Measurements from ENCODE around the gene TBC1D5. TPM values are rescaled to one million over a fixed set of nuclear protein-coding genes. Genes with fewer than 3 reads are reported as not detected.

TBC1D5 gene
- total RNA-seq, 4 donors from 2014 or later: 21.3 to 86.4 (median 48.1) TPM

- Histone ChIP-seq H3K36me3 (no peaks in the 10 kb centered on the region), H3K4me1 (no peaks in the 10 kb centered on the region), H3K4me3 (no peak overlapping the region), H3K27me3 (no peaks in the 10 kb centered on the region), H3K9me3 (no peaks in the 10 kb centered on the region), H3K27ac (no peak overlapping the region)
- TF ChIP-seq CTCF (IDR thresholded peaks at IDR 0.05) (no peak), EP300 (IDR thresholded peaks at IDR 0.05; ENCODE audit: low read depth) (no peak), POLR2AphosphoS5 (IDR thresholded peaks at IDR 0.05) (no peak), POLR2A (IDR thresholded peaks at IDR 0.05) (no peak)
- DNase-seq: no peak
- in situ Hi-C loops (cut with MboI; ENCODE audit: low pct_ligation_motif_present in 1 of 4, low pct_unique_long_range_greater_than_20kb in 1 of 4, low sequenced_read_pairs in 3 of 4): no loop called here
- intact Hi-C loops (cut with DNase I; ENCODE audit: low total_unique reads): no loop called here
- WGBS, 2 donors (ENCODE audit: low coverage in 1 of 2): 89 to 91% methylated on average over 4 of the region's 4 CpGs
These were observed 369.8 kb downstream of the TBC1D5 start for GRCh38 chr3:17372362-17373210.

DNA sequence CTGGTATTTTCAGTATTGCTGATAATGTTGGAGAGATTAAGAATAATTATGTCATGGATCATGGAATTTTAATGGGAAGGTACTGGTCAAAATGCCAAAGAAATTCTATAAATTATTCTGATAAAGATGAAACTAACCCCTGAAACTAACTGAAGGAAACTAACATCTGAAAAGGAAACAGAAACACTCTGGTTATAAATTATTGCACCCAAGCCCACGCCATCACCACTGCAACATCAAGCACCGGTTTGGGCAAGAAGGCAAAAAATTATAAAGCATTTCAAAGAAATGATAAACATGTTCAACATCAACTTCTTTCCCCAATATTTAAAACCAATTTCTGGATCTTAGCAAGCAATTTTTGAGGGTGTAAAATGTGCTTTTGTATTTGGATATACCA, 372.5 kb downstream of the TBC1D5 start:
- Histone ChIP-seq H3K9me3 (no peaks in the 10 kb centered on the region), H3K36me3 (no peaks in the 10 kb centered on the region), H3K4me3 (no peak overlapping the region), H3K27ac (no peak overlapping the region), H3K27me3 (no peaks in the 10 kb centered on the region), H3K4me1 (no peaks in the 10 kb centered on the region)
- intact Hi-C loops (cut with DNase I; ENCODE audit: low total_unique reads) (no loop called here), in situ Hi-C loops (cut with MboI; ENCODE audit: low pct_ligation_motif_present in 1 of 4, low pct_unique_long_range_greater_than_20kb in 1 of 4, low sequenced_read_pairs in 3 of 4) (no loop called here)
- 71 to 73% methylated on average over 2 of the region's 2 CpGs for WGBS, 2 donors (ENCODE audit: low coverage in 1 of 2)
- no peak for TF ChIP-seq EP300 (IDR thresholded peaks at IDR 0.05; ENCODE audit: low read depth)
- no peak for TF ChIP-seq POLR2AphosphoS5 (IDR thresholded peaks at IDR 0.05)
- TF ChIP-seq POLR2A (IDR thresholded peaks at IDR 0.05): no peak
- no peak for TF ChIP-seq CTCF (IDR thresholded peaks at IDR 0.05)
- no peak for DNase-seq

DNA sequence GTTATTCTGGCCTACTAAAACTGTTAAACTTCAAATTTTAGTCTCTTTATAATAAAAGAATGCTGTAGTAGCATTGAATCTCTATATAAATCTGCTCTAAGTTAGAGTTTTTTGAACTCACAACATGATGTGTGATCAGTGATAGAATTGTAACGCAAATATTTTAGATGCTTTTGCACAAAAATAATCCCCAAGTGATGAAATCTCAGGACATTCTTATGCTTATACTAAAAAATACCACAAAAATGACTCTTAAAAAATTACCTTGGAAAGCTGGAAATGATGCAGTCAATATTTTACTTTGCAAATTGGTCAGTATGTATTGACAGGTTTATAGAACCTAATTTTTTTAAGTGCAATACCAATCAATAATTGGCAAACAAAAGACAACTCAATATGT, 375.3 kb downstream of the TBC1D5 start:
- no peak overlapping the region for H3K4me3 ChIP-seq
- no peaks in the 10 kb centered on the region for H3K9me3 ChIP-seq
- DNase-seq: no peak
- 93 to 94% methylated on average over 1 of the region's 1 CpG for whole genome bisulfite sequencing, 2 donors (ENCODE audit: low coverage in 1 of 2)
- TF ChIP-seq POLR2AphosphoS5 (IDR thresholded peaks at IDR 0.05) (no peak), POLR2A (IDR thresholded peaks at IDR 0.05) (no peak), EP300 (IDR thresholded peaks at IDR 0.05; ENCODE audit: low read depth) (no peak), CTCF (IDR thresholded peaks at IDR 0.05) (no peak)
- intact Hi-C loops (cut with DNase I; ENCODE audit: low total_unique reads) (no loop called here), in situ Hi-C loops (cut with MboI; ENCODE audit: low pct_ligation_motif_present in 1 of 4, low pct_unique_long_range_greater_than_20kb in 1 of 4, low sequenced_read_pairs in 3 of 4) (no loop called here)
- H3K36me3 ChIP-seq: no peaks in the 10 kb centered on the region
- no peaks in the 10 kb centered on the region for H3K4me1 ChIP-seq
- H3K27me3 ChIP-seq: no peaks in the 10 kb centered on the region
- H3K27ac ChIP-seq: no peak overlapping the region

- intact Hi-C loops (cut with DNase I; ENCODE audit: low total_unique reads): no loop called here
- 76 to 100% methylated on average over 3 of the region's 3 CpGs for WGBS, 2 donors (ENCODE audit: low coverage in 1 of 2)
These were observed 381.4 kb downstream of the TBC1D5 start for GRCh38 chr3:17360991-17361390.

More at GRCh38 chr3:17360991-17361390, 381.4 kb downstream of the TBC1D5 start:
- H3K9me3 ChIP-seq: no peaks in the 10 kb centered on the region
- no peak overlapping the region for H3K4me3 ChIP-seq
- no peak for TF ChIP-seq POLR2AphosphoS5 (IDR thresholded peaks at IDR 0.05)
- no peak for TF ChIP-seq EP300 (IDR thresholded peaks at IDR 0.05; ENCODE audit: low read depth)
- no peak for TF ChIP-seq CTCF (IDR thresholded peaks at IDR 0.05)
- TF ChIP-seq POLR2A (IDR thresholded peaks at IDR 0.05): no peak
- DNase-seq: no peak
- H3K4me1 ChIP-seq: no peaks in the 10 kb centered on the region
- H3K27ac ChIP-seq: no peak overlapping the region
- in situ Hi-C loops (cut with MboI; ENCODE audit: low pct_ligation_motif_present in 1 of 4, low pct_unique_long_range_greater_than_20kb in 1 of 4, low sequenced_read_pairs in 3 of 4): no loop called here
- H3K36me3 ChIP-seq: peaks cover 0 to 4% (median 0%) of the 10 kb centered on the region in 4 donors
- H3K27me3 ChIP-seq: no peaks in the 10 kb centered on the region
